H1 (cell line): Measurements from ENCODE around the gene TELO2.

Experiments
- EP300 ChIP-seq, 2 experiments: IDR thresholded peaks; 1 replicate in 1 of 2; 2 replicates in 1 of 2; pipeline ENCODE4 v1.6.1; 2011 to 2012; ENCODE audit warnings: low read depth in 2 of 2, low read length in 2 of 2, mild to moderate bottlenecking in 2 of 2, borderline replicate concordance in 1 of 2, inconsistent platforms in 1 of 2, moderate library complexity in 1 of 2
- TF ChIP-seq, protein P1 (sequence below), 3 experiments: IDR thresholded peaks; 1 replicate in 2 of 3; 2 replicates in 1 of 3; pipeline versions ENCODE4 v1.5.1 to v1.6.1; 2011; ENCODE audit warnings: low read length in 3 of 3, mild to moderate bottlenecking in 3 of 3, inconsistent platforms in 2 of 3, low read depth in 1 of 3, moderate library complexity in 1 of 3; ENCODE audit not compliant: insufficient read depth in 1 of 3; ENCODE audit errors: control extremely low read depth in 1 of 3

DNA sequence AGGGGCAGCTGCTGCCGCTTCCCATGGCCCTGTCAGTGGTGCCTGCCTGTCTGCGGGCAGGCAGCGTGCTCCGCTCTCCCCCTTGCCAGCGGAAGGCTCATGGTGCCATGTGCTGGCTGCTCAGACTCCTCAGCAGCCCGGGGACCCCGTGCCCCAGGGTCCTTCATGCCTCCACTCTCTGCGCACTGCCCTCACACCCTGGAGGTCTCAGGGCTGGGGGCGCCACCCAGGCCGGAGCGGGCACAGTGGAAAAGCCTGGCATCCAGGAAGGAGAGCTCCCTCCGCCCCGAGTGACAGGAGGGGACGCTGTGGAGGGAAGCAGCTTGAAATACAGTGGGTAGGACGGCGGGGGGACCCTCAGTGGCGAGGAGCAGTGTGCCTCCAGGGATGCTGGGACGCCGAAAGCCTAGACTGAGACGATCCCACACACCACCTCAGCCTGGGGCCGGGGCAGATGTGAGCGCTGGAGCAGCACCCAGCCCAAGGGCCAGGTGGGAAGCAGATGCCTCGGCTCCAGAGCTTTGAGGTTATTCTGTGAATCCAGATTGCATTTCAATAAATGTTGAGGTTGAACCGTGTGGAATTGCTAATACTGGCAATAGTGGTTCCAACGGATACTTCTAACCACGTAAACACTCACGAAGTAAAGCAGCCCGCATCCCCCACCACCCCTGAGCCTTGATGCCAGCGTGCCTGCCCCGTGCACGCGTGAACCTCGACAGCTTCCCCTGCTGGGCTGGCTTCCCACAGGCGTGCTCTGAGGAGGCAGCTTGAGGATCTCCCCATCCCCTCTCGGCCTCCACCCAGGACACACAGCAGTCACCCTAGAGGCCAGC is 46.8 kb downstream of the TELO2 start:
- TF ChIP-seq EP300 (IDR thresholded peaks at IDR 0.05; ENCODE audit: borderline replicate concordance in 1 of 2, low read depth in 2 of 2, low read length in 2 of 2), result no peak
- TF ChIP-seq, protein P1, sequence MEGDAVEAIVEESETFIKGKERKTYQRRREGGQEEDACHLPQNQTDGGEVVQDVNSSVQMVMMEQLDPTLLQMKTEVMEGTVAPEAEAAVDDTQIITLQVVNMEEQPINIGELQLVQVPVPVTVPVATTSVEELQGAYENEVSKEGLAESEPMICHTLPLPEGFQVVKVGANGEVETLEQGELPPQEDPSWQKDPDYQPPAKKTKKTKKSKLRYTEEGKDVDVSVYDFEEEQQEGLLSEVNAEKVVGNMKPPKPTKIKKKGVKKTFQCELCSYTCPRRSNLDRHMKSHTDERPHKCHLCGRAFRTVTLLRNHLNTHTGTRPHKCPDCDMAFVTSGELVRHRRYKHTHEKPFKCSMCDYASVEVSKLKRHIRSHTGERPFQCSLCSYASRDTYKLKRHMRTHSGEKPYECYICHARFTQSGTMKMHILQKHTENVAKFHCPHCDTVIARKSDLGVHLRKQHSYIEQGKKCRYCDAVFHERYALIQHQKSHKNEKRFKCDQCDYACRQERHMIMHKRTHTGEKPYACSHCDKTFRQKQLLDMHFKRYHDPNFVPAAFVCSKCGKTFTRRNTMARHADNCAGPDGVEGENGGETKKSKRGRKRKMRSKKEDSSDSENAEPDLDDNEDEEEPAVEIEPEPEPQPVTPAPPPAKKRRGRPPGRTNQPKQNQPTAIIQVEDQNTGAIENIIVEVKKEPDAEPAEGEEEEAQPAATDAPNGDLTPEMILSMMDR (IDR thresholded peaks at IDR 0.05; ENCODE audit: control extremely low read depth in 1 of 3, insufficient read depth in 1 of 3, low read depth in 1 of 3, low read length in 3 of 3), result no peak
